Measurements from ENCODE around the gene NEK4. TPM values are rescaled to one million over a fixed set of nuclear protein-coding genes. Genes with fewer than 3 reads are reported as not detected.

The NEK4 gene
- total and polyA plus RNA-seq, 10 of the 15 experiments (the other 5 are each of a cell fraction or from before 2014, with no cell fraction given), result 7.0 to 29.1 (median 16.4) TPM

DNA sequence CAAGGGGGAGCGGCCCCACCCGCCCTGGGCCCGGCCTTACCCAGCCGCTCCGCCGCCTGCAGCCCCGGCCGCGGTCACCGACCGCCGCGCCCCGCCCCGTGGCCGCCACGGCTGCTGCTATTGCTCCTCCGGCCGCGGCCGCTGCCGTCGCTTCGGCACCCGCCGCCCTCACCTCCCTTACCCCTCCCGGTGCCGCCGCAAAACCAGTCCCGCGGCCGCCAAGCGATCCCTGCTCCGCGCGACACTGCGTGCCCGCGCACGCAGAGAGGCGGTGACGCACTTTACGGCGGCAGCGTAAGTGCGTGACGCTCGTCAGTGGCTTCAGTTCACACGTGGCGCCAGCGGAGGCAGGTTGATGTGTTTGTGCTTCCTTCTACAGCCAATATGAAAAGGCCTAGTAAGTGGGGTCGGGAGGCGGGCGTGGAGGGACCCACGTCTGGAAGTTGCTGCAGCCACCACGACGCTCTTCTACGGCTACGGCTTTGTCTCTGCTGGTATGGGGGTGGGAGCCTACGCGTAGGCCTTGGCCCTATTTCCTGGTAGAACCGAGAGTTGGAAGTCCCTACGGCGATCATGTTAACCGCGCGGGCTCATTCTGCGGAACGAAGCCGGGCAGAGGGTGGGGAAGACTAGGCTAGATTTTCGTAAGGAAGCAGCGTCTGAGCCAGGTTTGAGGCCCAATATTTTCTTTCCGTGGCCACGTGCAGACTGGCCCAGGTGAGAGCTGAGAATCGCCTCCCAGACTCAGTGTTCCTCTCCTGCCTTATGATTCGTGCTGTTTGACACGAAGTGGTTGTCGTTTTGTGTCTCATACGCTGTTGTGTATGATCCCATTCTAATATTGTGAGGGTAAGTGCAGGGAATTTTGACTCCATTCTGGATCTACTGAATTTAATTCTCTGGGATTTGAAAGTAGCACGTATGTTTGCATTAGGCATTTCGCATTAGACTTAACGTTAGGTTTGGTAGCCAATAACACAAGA, 84.7 kb downstream of the NEK4 start, which contains the start of the genes GNL3 and PBRM1:
TSS of gene GNL3 (plus strand) at position 324 of the 983 bp plus-strand sequence. CDS start at position 385, 61 bp downstream.
TSS of gene PBRM1 (minus strand) at position 205 of the 983 bp plus-strand sequence.
- ChIA-PET RAD21 (ENCODE audit: unreplicated experiment) (interaction anchor here (0.8 to 1.4 kb wide), 4 partner anchors 11 to 150 kb away, joined by 3 to 4 read pairs (median 3); partner anchors contain the start of gene UQCC5), POLR2A (interaction anchor here (0.5 to 4.1 kb wide), 9 partner anchors 11 to 150 kb away, joined by 3 to 20 read pairs (median 5); partner anchors contain the start of genes GLT8D1, SPCS1 and UQCC5), CTCF (interaction anchor here (1.0 to 1.2 kb wide), 2 partner anchors 11 to 113 kb away, joined by 3 read pairs; no protein-coding TSS in a partner anchor), SMC1A (ENCODE audit: uncharacterized antibody, unreplicated experiment) (interaction anchor here (1.0 to 1.9 kb wide), 5 partner anchors 11 to 83 kb away, joined by 3 to 8 read pairs (median 4); no protein-coding TSS in a partner anchor)
- peak within 1 kb of the TSS; percentile 90 for H3K27ac ChIP-seq (ENCODE audit: control insufficient read depth, insufficient read depth)
- ATAC-seq, result peak; percentile 74
- in situ Hi-C loops (cut with MboI), result no loop called here
- peak; percentile 82 for DNase-seq (ENCODE audit: low read depth, low spot score)
- H3K4me3 ChIP-seq, result peak within 1 kb of the TSS; percentile 91
- TSS peak; percentile 67 for BruUV-seq (replicated peaks)
- H3K9ac ChIP-seq (ENCODE audit: control insufficient read depth, insufficient read depth, low read length), result peak within 1 kb of the TSS; percentile 98
- intact Hi-C loops (cut with micrococcal nuclease; ENCODE audit: unreplicated experiment), result loop anchor here (1.0 to 10.0 kb wide), 3 partner anchors 15 to 231 kb away; partner anchors contain the start of genes GLT8D1, NISCH and TNNC1
- no peaks in the 10 kb centered on the region for H3K9me3 ChIP-seq (replicated peaks; ENCODE audit: control insufficient read depth, insufficient read depth, low read length)
- H3K36me3 ChIP-seq (ENCODE audit: control insufficient read depth in 2 of 2, insufficient read depth in 2 of 2, low read length in 1 of 2), result peaks cover 10 to 38% of the 10 kb centered on the region in 2 experiments
- WGBS (ENCODE audit: insufficient coverage, insufficient replicate concordance, low lambda C conversion rate, missing lambda C conversion rate), result 1% methylated on average over 59 of the region's 82 CpGs
- peak; percentile 23 for FAIRE-seq
- H3K4me1 ChIP-seq (ENCODE audit: control insufficient read depth, insufficient read depth, low read length), result peaks cover 30% of the 10 kb centered on the region
- H3K4me2 ChIP-seq (ENCODE audit: control insufficient read depth, insufficient read depth), result peak within 1 kb of the TSS; percentile 95
- H4K20me1 ChIP-seq (ENCODE audit: control insufficient read depth, insufficient read depth), result no peaks in the 10 kb centered on the region
- H3K79me2 ChIP-seq (ENCODE audit: control insufficient read depth, insufficient read depth, low read length), result peaks cover 93% of the 10 kb centered on the region
- H2AFZ ChIP-seq (ENCODE audit: control insufficient read depth, low read depth, low read length), result peak within 1 kb of the TSS; percentile 67
- H3K27me3 ChIP-seq (replicated peaks in 1 of 2; ENCODE audit: control insufficient read depth in 2 of 2, insufficient read depth in 2 of 2, low read length in 1 of 2), result no peaks in the 10 kb centered on the region
- TF ChIP-seq FOXK2 (IDR thresholded peaks at IDR 0.05), result no peak
- no peak for TF ChIP-seq ASH2L (IDR thresholded peaks at IDR 0.05; ENCODE audit: borderline replicate concordance, low read depth)
- TF ChIP-seq, protein P1, sequence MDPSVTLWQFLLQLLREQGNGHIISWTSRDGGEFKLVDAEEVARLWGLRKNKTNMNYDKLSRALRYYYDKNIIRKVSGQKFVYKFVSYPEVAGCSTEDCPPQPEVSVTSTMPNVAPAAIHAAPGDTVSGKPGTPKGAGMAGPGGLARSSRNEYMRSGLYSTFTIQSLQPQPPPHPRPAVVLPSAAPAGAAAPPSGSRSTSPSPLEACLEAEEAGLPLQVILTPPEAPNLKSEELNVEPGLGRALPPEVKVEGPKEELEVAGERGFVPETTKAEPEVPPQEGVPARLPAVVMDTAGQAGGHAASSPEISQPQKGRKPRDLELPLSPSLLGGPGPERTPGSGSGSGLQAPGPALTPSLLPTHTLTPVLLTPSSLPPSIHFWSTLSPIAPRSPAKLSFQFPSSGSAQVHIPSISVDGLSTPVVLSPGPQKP (IDR thresholded peaks at IDR 0.05; ENCODE audit: low read depth, low read length), result peak; percentile 30; the same call in 1 of the 2 replicates
- TF ChIP-seq BHLHE40 (IDR thresholded peaks at IDR 0.05; ENCODE audit: borderline replicate concordance in 1 of 2, low read depth in 2 of 2, low read length in 1 of 2), result peak; percentile 67 to 87; a peak in 3 of 4 replicates
- TF ChIP-seq, protein P2, sequence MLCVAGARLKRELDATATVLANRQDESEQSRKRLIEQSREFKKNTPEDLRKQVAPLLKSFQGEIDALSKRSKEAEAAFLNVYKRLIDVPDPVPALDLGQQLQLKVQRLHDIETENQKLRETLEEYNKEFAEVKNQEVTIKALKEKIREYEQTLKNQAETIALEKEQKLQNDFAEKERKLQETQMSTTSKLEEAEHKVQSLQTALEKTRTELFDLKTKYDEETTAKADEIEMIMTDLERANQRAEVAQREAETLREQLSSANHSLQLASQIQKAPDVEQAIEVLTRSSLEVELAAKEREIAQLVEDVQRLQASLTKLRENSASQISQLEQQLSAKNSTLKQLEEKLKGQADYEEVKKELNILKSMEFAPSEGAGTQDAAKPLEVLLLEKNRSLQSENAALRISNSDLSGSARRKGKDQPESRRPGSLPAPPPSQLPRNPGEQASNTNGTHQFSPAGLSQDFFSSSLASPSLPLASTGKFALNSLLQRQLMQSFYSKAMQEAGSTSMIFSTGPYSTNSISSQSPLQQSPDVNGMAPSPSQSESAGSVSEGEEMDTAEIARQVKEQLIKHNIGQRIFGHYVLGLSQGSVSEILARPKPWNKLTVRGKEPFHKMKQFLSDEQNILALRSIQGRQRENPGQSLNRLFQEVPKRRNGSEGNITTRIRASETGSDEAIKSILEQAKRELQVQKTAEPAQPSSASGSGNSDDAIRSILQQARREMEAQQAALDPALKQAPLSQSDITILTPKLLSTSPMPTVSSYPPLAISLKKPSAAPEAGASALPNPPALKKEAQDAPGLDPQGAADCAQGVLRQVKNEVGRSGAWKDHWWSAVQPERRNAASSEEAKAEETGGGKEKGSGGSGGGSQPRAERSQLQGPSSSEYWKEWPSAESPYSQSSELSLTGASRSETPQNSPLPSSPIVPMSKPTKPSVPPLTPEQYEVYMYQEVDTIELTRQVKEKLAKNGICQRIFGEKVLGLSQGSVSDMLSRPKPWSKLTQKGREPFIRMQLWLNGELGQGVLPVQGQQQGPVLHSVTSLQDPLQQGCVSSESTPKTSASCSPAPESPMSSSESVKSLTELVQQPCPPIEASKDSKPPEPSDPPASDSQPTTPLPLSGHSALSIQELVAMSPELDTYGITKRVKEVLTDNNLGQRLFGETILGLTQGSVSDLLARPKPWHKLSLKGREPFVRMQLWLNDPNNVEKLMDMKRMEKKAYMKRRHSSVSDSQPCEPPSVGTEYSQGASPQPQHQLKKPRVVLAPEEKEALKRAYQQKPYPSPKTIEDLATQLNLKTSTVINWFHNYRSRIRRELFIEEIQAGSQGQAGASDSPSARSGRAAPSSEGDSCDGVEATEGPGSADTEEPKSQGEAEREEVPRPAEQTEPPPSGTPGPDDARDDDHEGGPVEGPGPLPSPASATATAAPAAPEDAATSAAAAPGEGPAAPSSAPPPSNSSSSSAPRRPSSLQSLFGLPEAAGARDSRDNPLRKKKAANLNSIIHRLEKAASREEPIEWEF (IDR thresholded peaks at IDR 0.05; ENCODE audit: insufficient replicate concordance, low read depth, low read length), result no peak
- no peak for TF ChIP-seq MTA2 (IDR thresholded peaks at IDR 0.05; ENCODE audit: low read depth)
- peak; percentile 87 for TF ChIP-seq CREM (IDR thresholded peaks at IDR 0.05; ENCODE audit: low read depth)
- TF ChIP-seq, protein P3, sequence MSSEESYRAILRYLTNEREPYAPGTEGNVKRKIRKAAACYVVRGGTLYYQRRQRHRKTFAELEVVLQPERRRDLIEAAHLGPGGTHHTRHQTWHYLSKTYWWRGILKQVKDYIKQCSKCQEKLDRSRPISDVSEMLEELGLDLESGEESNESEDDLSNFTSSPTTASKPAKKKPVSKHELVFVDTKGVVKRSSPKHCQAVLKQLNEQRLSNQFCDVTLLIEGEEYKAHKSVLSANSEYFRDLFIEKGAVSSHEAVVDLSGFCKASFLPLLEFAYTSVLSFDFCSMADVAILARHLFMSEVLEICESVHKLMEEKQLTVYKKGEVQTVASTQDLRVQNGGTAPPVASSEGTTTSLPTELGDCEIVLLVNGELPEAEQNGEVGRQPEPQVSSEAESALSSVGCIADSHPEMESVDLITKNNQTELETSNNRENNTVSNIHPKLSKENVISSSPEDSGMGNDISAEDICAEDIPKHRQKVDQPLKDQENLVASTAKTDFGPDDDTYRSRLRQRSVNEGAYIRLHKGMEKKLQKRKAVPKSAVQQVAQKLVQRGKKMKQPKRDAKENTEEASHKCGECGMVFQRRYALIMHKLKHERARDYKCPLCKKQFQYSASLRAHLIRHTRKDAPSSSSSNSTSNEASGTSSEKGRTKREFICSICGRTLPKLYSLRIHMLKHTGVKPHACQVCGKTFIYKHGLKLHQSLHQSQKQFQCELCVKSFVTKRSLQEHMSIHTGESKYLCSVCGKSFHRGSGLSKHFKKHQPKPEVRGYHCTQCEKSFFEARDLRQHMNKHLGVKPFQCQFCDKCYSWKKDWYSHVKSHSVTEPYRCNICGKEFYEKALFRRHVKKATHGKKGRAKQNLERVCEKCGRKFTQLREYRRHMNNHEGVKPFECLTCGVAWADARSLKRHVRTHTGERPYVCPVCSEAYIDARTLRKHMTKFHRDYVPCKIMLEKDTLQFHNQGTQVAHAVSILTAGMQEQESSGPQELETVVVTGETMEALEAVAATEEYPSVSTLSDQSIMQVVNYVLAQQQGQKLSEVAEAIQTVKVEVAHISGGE (CRISPR knock-in tag; IDR thresholded peaks at IDR 0.05), result peak; percentile 41; the same call in 1 of the 2 replicates
- TF ChIP-seq PML (IDR thresholded peaks at IDR 0.05; ENCODE audit: low read length), result peak; percentile 76

Data from GM12878 (cell line).